HCT116 (cell line): ENCODE measurements around the gene OR1E2. TPM values are rescaled to one million over a fixed set of nuclear protein-coding genes. Genes with fewer than 3 reads are reported as not detected.
"Not testable (repeated sequence)": the region's sequence is repeated elsewhere in the genome, so short reads cannot be mapped to it uniquely, and the experiment has no call there.

Experiments used
- ATAC-seq: fragments of 200-7000 bp; cut with Tn5 transposase; 2 replicates; pipeline ENCODE4 v1.9.1; 2020; ENCODE audit warnings: mild to moderate bottlenecking, moderate library complexity
- BruUV-seq: library from RNA; stranded (reverse); fragments of 400-500 nt; replicated peaks from 2 replicates; lab custom pipeline; 2021; lab: Mats Ljungman, UMichigan
- CTCF ChIA-PET: fragments of 300-600 bp; sonication (Branson Sonifier 250); formaldehyde crosslinking; loops from one replicate; lab custom pipeline; 2021; ENCODE audit warnings: antibody characterized with exemption; lab: Charles Lee
- POLR2A ChIA-PET: fragments of 300-600, 350-600 bp; sonication (Branson Sonifier 250); formaldehyde crosslinking; loops from one replicate; lab custom pipeline; 2021; ENCODE audit warnings: antibody characterized with exemption; lab: Charles Lee
- RAD21 ChIA-PET, 2 experiments: fragments of 300-600 bp; sonication (Branson Sonifier 250); formaldehyde crosslinking; loops; one replicate each; lab custom pipeline; 2023; ENCODE audit warnings: low total read pairs in 2 of 2; ENCODE audit not compliant: uncharacterized antibody in 2 of 2, unreplicated experiment in 2 of 2, low non-redundant PET in 1 of 2; lab: Charles Lee
- DNase-seq: peaks from one replicate; pipeline ENCODE4 v3.0.0-alpha.2; 2010; ENCODE audit warnings: low read depth, low spot score
- H2AFZ ChIP-seq: fragments of 200-600 bp; shearing (Covaris generic), sonication (generic); 2 replicates; pipeline ENCODE4 v1.6.1; 2017; ENCODE audit warnings: low read depth, mixed run types, mixed read lengths, antibody characterized with exemption, low read length; ENCODE audit not compliant: poor library complexity, severe bottlenecking
- H3K27ac ChIP-seq: 2 replicates; pipeline ENCODE4 v1.5.1; 2012; ENCODE audit warnings: low read depth, low read length
- H3K27me3 ChIP-seq: fragments of 200-600 bp; sonication (generic); 2 replicates; pipeline ENCODE4 v1.6.1; 2016; ENCODE audit warnings: mixed run types, low read length, mixed read lengths; ENCODE audit not compliant: insufficient read depth
- H3K36me3 ChIP-seq, 2 experiments: fragments of 200-500 bp in 1 of 2; fragments of 200-600 bp in 1 of 2; sonication (Bioruptor generic) in 1 of 2; sonication (generic) in 1 of 2; 2 replicates each; pipeline versions ENCODE4 v1.5.1 to v1.6.1; 2014 to 2016; ENCODE audit warnings: low read length in 2 of 2, inconsistent platforms in 1 of 2, mixed read lengths in 1 of 2, mixed run types in 1 of 2; ENCODE audit not compliant: insufficient read depth in 2 of 2, control insufficient read depth in 1 of 2
- H3K4me1 ChIP-seq, 2 experiments: fragments of 200-600 bp in 1 of 2; sonication (generic) in 1 of 2; 2 replicates each; pipeline versions ENCODE4 v1.5.1 to v1.6.1; 2012 to 2017; ENCODE audit warnings: low read length in 2 of 2, inconsistent platforms in 1 of 2, mild to moderate bottlenecking in 1 of 2, mixed read lengths in 1 of 2, mixed run types in 1 of 2, moderate library complexity in 1 of 2; ENCODE audit not compliant: insufficient read depth in 2 of 2, control insufficient read depth in 1 of 2
- H3K4me2 ChIP-seq: fragments of 200-600 bp; sonication (generic); 2 replicates; pipeline ENCODE4 v1.6.1; 2017; ENCODE audit warnings: mixed run types, low read length, mixed read lengths
- H3K4me3 ChIP-seq, 2 experiments: fragments of 200-600 bp in 1 of 2; sonication (generic) in 1 of 2; replicated peaks in 1 of 2; 2 replicates each; pipeline ENCODE4 v1.5.1; 2011 to 2016; ENCODE audit warnings: low read length in 2 of 2, control low read depth in 1 of 2, low read depth in 1 of 2, mild to moderate bottlenecking in 1 of 2, mixed read lengths in 1 of 2, mixed run types in 1 of 2
- H3K79me2 ChIP-seq: fragments of 200-600 bp; sonication (generic); 2 replicates; pipeline ENCODE4 v1.6.1; 2017; ENCODE audit warnings: mild to moderate bottlenecking, mixed run types, low read length, moderate library complexity, mixed read lengths; ENCODE audit not compliant: insufficient read depth
- H3K9ac ChIP-seq: fragments of 200-600 bp; sonication (generic); 2 replicates; pipeline ENCODE4 v1.6.1; 2016; ENCODE audit warnings: low read length, mixed read lengths
- H3K9me2 ChIP-seq: fragments of 200-600 bp; sonication (generic), shearing (Covaris generic); 2 replicates; pipeline ENCODE4 v1.6.1; 2017; ENCODE audit warnings: mixed run types, mild to moderate bottlenecking, moderate library complexity; ENCODE audit not compliant: insufficient read depth
- H3K9me3 ChIP-seq, 2 experiments: fragments of 200-500 bp in 1 of 2; fragments of 200-600 bp in 1 of 2; sonication (Bioruptor generic) in 1 of 2; sonication (generic) in 1 of 2; 2 replicates each; pipeline ENCODE4 v1.6.1; 2014 to 2017; ENCODE audit warnings: low read length in 2 of 2, mixed read lengths in 2 of 2, inconsistent platforms in 1 of 2, low read depth in 1 of 2, mild to moderate bottlenecking in 1 of 2, mixed run types in 1 of 2, moderate library complexity in 1 of 2; ENCODE audit not compliant: control insufficient read depth in 1 of 2, insufficient read depth in 1 of 2
- H4K20me1 ChIP-seq: fragments of 200-600 bp; sonication (generic), shearing (Covaris generic); 2 replicates; pipeline ENCODE4 v1.6.1; 2017; ENCODE audit warnings: mixed run types, mild to moderate bottlenecking, moderate library complexity; ENCODE audit not compliant: insufficient read depth
- CBX3 ChIP-seq: IDR thresholded peaks from 2 replicates; pipeline ENCODE4 v1.6.1; 2012; ENCODE audit warnings: low read depth
- CEBPB ChIP-seq: IDR thresholded peaks from 2 replicates; pipeline ENCODE4 v1.6.1; 2012; ENCODE audit warnings: low read depth
- ELF1 ChIP-seq: IDR thresholded peaks from 2 replicates; pipeline ENCODE4 v1.6.1; 2012; ENCODE audit warnings: low read depth, borderline replicate concordance
- EZH2 ChIP-seq: fragments of 200-600 bp; sonication (generic); IDR thresholded peaks from 2 replicates; pipeline ENCODE4 v1.6.1; 2017; ENCODE audit warnings: antibody characterized with exemption, mixed run types
- EZH2phosphoT487 ChIP-seq: fragments of 200-600 bp; IDR thresholded peaks from 2 replicates; pipeline ENCODE4 v1.6.1; 2018; ENCODE audit warnings: antibody characterized with exemption, borderline replicate concordance
- FOSL1 ChIP-seq: IDR thresholded peaks from 2 replicates; pipeline ENCODE4 v1.6.1; 2012; ENCODE audit warnings: low read depth
- JUND ChIP-seq: IDR thresholded peaks from 2 replicates; pipeline ENCODE4 v1.6.1; 2012
- POLR2A ChIP-seq: IDR thresholded peaks from 2 replicates; pipeline ENCODE4 v1.7.0; 2011; ENCODE audit warnings: borderline replicate concordance; ENCODE audit not compliant: insufficient read depth, insufficient read length; ENCODE audit errors: extremely low read depth
- POLR2AphosphoS5 ChIP-seq: IDR thresholded peaks from 2 replicates; pipeline ENCODE4 v1.6.1; 2011; ENCODE audit warnings: mild to moderate bottlenecking, low read depth, low read length, moderate library complexity
- RAD21 ChIP-seq: IDR thresholded peaks from 2 replicates; pipeline ENCODE4 v1.6.1; 2012; ENCODE audit warnings: low read depth, mild to moderate bottlenecking
- SIN3A ChIP-seq: IDR thresholded peaks from 2 replicates; pipeline ENCODE4 v1.6.1; 2012; ENCODE audit warnings: low read depth
- SRF ChIP-seq: IDR thresholded peaks from 2 replicates; pipeline ENCODE4 v1.6.1; 2012; ENCODE audit warnings: low read depth
- ZNF274 ChIP-seq: fragments of 200-500 bp; sonication (Bioruptor generic); IDR thresholded peaks from 2 replicates; pipeline ENCODE4 v1.6.1; 2014; ENCODE audit warnings: mild to moderate bottlenecking, low read depth, low read length, inconsistent platforms
- intact Hi-C: fragments of 100-400 bp; cut with micrococcal nuclease; formaldehyde crosslinking; loops from 2 replicates; pipeline ENCODE4 v1.10.0; 2022
- total RNA-seq: library from RNA; stranded (reverse); gene quantifications from one replicate; pipeline ENCODE4 v1.2.1, GENCODE V29; 2021; ENCODE audit not compliant: unreplicated experiment
- TF ChIP-seq, protein P1 (sequence below): IDR thresholded peaks from 2 replicates; pipeline ENCODE4 v1.6.1; 2012; ENCODE audit warnings: low read depth
- TF ChIP-seq, protein P2 (sequence below): IDR thresholded peaks from 2 replicates; pipeline ENCODE4 v1.6.1; 2012

OR1E2 gene
- total RNA-seq, 1 experiment from 2014 or later, result not detected

- ATAC-seq, result 0 out of 2 replicates have a peak, but pooled peaks have one; percentile 38
- intact Hi-C loops, H3K36me3 ChIP-seq, RAD21 ChIA-PET, H4K20me1 ChIP-seq, CTCF ChIA-PET, H2AFZ ChIP-seq, H3K27ac ChIP-seq, H3K4me1 ChIP-seq, H3K79me2 ChIP-seq, BruUV-seq, H3K9me2 ChIP-seq, H3K9me3 ChIP-seq, H3K4me2 ChIP-seq, DNase-seq, H3K4me3 ChIP-seq, POLR2A ChIA-PET, H3K9ac ChIP-seq: not testable (repeated sequence)
- peaks cover 16% of the 10 kb centered on the region for H3K27me3 ChIP-seq
- TF ChIP-seq, protein P1, sequence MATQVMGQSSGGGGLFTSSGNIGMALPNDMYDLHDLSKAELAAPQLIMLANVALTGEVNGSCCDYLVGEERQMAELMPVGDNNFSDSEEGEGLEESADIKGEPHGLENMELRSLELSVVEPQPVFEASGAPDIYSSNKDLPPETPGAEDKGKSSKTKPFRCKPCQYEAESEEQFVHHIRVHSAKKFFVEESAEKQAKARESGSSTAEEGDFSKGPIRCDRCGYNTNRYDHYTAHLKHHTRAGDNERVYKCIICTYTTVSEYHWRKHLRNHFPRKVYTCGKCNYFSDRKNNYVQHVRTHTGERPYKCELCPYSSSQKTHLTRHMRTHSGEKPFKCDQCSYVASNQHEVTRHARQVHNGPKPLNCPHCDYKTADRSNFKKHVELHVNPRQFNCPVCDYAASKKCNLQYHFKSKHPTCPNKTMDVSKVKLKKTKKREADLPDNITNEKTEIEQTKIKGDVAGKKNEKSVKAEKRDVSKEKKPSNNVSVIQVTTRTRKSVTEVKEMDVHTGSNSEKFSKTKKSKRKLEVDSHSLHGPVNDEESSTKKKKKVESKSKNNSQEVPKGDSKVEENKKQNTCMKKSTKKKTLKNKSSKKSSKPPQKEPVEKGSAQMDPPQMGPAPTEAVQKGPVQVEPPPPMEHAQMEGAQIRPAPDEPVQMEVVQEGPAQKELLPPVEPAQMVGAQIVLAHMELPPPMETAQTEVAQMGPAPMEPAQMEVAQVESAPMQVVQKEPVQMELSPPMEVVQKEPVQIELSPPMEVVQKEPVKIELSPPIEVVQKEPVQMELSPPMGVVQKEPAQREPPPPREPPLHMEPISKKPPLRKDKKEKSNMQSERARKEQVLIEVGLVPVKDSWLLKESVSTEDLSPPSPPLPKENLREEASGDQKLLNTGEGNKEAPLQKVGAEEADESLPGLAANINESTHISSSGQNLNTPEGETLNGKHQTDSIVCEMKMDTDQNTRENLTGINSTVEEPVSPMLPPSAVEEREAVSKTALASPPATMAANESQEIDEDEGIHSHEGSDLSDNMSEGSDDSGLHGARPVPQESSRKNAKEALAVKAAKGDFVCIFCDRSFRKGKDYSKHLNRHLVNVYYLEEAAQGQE, result peak; percentile 67
These were observed 426 bp downstream of the OR1E2 start for GRCh38 chr17:3433215-3433614.

DNA sequence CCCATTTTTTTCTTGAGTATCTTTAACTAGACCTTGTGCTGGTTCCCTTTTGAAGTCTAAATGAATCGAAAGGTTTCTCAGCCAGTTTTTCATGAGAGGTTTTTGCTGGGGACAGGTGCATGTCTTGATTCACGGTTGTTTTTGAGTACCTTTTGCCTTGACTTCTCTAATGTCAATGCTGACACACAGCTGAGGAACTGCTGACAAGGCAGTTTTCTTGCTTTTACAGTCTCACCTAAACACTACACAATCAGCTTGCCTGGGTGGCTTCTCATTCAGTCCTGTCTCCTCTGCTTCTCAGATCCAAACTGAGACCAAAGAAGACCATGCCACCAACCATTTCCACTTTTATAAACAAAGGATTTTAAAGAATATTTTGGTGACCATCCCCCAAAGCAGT, 15.4 kb downstream of the OR1E2 start:
- Histone ChIP-seq H3K9me3 (no peaks in the 10 kb centered on the region), H3K4me1 (no peaks in the 10 kb centered on the region), H3K9me2 (no peaks in the 10 kb centered on the region), H2AFZ (no peak overlapping the region), H3K27ac (no peak overlapping the region), H3K79me2 (no peaks in the 10 kb centered on the region), H4K20me1 (no peaks in the 10 kb centered on the region), H3K4me2 (no peak overlapping the region), H3K4me3 (no peak overlapping the region), H3K9ac (no peak overlapping the region), H3K36me3 (no peaks in the 10 kb centered on the region), H3K27me3 (peaks cover 20% of the 10 kb centered on the region; the same call in 1 of the 2 replicates)
- POLR2A ChIA-PET, result no interaction called here
- DNase-seq (no peak), ATAC-seq (no peak)
- no TSS peak for BruUV-seq
- intact Hi-C loops, result no loop called here
- CTCF ChIA-PET, result no interaction called here
- RAD21 ChIA-PET, result no interaction called here
- TF ChIP-seq ZNF274 (no peak), JUND (no peak), RAD21 (no peak), CEBPB (no peak), SRF (no peak), POLR2A (no peak), ELF1 (no peak), EZH2 (no peak), POLR2AphosphoS5 (no peak), EZH2phosphoT487 (no peak), CBX3 (no peak), FOSL1 (no peak), SIN3A (no peak)
- TF ChIP-seq, protein P1, result no peak
- TF ChIP-seq, protein P2, sequence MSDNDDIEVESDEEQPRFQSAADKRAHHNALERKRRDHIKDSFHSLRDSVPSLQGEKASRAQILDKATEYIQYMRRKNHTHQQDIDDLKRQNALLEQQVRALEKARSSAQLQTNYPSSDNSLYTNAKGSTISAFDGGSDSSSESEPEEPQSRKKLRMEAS, result no peak
